ENCODE data around the gene DRD3. TPM values are rescaled to one million over a fixed set of nuclear protein-coding genes. Genes with fewer than 3 reads are reported as not detected.

Gene DRD3
- total RNA-seq (not detected), polyA plus RNA-seq (not detected), total RNA-seq (not detected)

- H3K27me3 Mint-ChIP-seq: peaks cover 5 to 30% (median 11%) of the 10 kb centered on the region in 5 donors
- no peaks in the 10 kb centered on the region for H3K36me3 Mint-ChIP-seq
- DNase-seq (peak in 3 of 9 donors; percentile 10 to 19 (median 11)), ATAC-seq (no peak)
- H3K36me3 ChIP-seq (ENCODE audit: control insufficient read depth in 2 of 3, insufficient read depth in 3 of 3, low read length in 3 of 3): no peaks in the 10 kb centered on the region
- H3K9me3 ChIP-seq (ENCODE audit: control insufficient read depth in 2 of 3, low read length in 3 of 3): no peaks in the 10 kb centered on the region
- H3K4me1 Mint-ChIP-seq: peaks cover 0 to 5% (median 0%) of the 10 kb centered on the region in 7 donors
- peaks cover 0 to 9% (median 2%) of the 10 kb centered on the region in 11 donors for H3K9me3 Mint-ChIP-seq
- no peak within 1 kb of the TSS for H3K4me3 ChIP-seq (ENCODE audit: low read length)
- H3K4me1 ChIP-seq (ENCODE audit: control insufficient read depth in 2 of 2, insufficient read depth in 2 of 2, low read length in 2 of 2): no peaks in the 10 kb centered on the region
- intact Hi-C loops (cut with micrococcal nuclease): loop anchor here (2.0 to 5.0 kb wide), 2 partner anchors 33 to 36 kb away; no protein-coding TSS in a partner anchor
- ChIA-PET CTCF (interaction anchor here (0.8 to 1.6 kb wide), 4 partner anchors 10 to 243 kb away, joined by 3 to 4 read pairs (median 3); no protein-coding TSS in a partner anchor), POLR2A (interaction anchor here (0.9 to 1.3 kb wide), 2 partner anchors 14 to 35 kb away, joined by 3 to 4 read pairs; no protein-coding TSS in a partner anchor)
- no peak within 1 kb of the TSS for H3K27ac ChIP-seq (ENCODE audit: low read depth, low read length)
- no peaks in the 10 kb centered on the region for H3K27me3 ChIP-seq (ENCODE audit: control insufficient read depth in 2 of 2, insufficient read depth in 2 of 2, low read length in 2 of 2)
- no peak within 1 kb of the TSS for H3K4me3 Mint-ChIP-seq
- H3K27ac Mint-ChIP-seq: no peak within 1 kb of the TSS
Measured at GRCh38 chr3:114178770-114179368, at the start of gene DRD3. Gene DRD3, minus strand, starts transcription at chr3:114179052. Its CDS starts 7,060 bp downstream, at chr3:114171992.

- peak overlapping the region in 8 of 10 donors; percentile 4 to 84 (median 78) for H3K4me3 Mint-ChIP-seq
- intact Hi-C loops (cut with micrococcal nuclease): loop anchor here in 1 of 2 donors (1.0 kb wide), 1 partner anchor 8 kb away; no protein-coding TSS in a partner anchor
- H3K4me1 ChIP-seq (ENCODE audit: control insufficient read depth in 2 of 2, insufficient read depth in 2 of 2, low read length in 2 of 2): peaks cover 54 to 83% of the 10 kb centered on the region in 2 donors
- ATAC-seq (no peak), DNase-seq (no peak)
- peaks cover 10 to 17% (median 10%) of the 10 kb centered on the region in 3 experiments for H3K9me3 ChIP-seq (ENCODE audit: control insufficient read depth in 2 of 3, low read length in 3 of 3)
- ChIA-PET CTCF (interaction anchor here (2.0 kb wide), 1 partner anchor 13 kb away, joined by 12 read pairs; no protein-coding TSS in a partner anchor), POLR2A (interaction anchor here (8.5 kb wide), 1 partner anchor 11 kb away, joined by 132 read pairs; no protein-coding TSS in a partner anchor)
- H3K27ac ChIP-seq (ENCODE audit: low read depth, low read length): peak overlapping the region; percentile 59
- peaks cover 4 to 33% (median 14%) of the 10 kb centered on the region in 5 donors for H3K36me3 Mint-ChIP-seq
- peaks cover 4 to 26% (median 12%) of the 10 kb centered on the region in 11 donors for H3K9me3 Mint-ChIP-seq
- H3K27me3 Mint-ChIP-seq: peaks cover 0 to 2% (median 0%) of the 10 kb centered on the region in 5 donors
- H3K4me1 Mint-ChIP-seq: peaks cover 50 to 90% (median 74%) of the 10 kb centered on the region in 7 donors
- H3K27me3 ChIP-seq (ENCODE audit: control insufficient read depth in 2 of 2, insufficient read depth in 2 of 2, low read length in 2 of 2): no peaks in the 10 kb centered on the region
- peak overlapping the region in 8 of 9 donors; percentile 88 to 99 (median 96) for H3K27ac Mint-ChIP-seq
- peak overlapping the region; percentile 7 for H3K4me3 ChIP-seq (ENCODE audit: low read length)
- H3K36me3 ChIP-seq (ENCODE audit: control insufficient read depth in 2 of 3, insufficient read depth in 3 of 3, low read length in 3 of 3): peaks cover 0 to 4% (median 0%) of the 10 kb centered on the region in 3 experiments
Measured at GRCh38 chr3:114227076-114227475, 48.2 kb upstream of the DRD3 start.

DNA sequence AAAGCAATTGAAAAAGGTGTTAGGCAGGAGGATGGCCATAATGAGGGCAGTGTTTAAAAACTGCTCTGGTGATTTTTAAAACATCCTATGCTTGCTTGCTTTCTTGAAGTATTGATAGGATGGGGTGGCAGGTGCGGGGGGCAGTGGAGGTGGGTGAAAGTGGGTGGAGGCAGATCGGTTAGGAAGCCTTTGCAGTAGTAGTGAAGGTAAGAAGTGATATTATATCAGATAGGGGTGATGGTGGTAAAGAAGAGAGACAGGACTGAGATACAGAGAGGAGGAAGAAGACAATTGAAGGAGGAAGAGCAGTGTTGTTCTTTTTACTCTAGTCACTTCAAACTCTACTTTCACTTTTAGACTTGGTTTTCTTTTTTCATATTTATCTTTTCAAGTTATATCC, 47.5 kb upstream of the DRD3 start:
- Histone ChIP-seq H3K27me3 (ENCODE audit: control insufficient read depth in 2 of 2, insufficient read depth in 2 of 2, low read length in 2 of 2) (no peaks in the 10 kb centered on the region), H3K36me3 (ENCODE audit: control insufficient read depth in 2 of 3, insufficient read depth in 3 of 3, low read length in 3 of 3) (peaks cover 0 to 4% (median 0%) of the 10 kb centered on the region in 3 experiments), H3K4me1 (ENCODE audit: control insufficient read depth in 2 of 2, insufficient read depth in 2 of 2, low read length in 2 of 2) (peaks cover 48 to 83% of the 10 kb centered on the region in 2 donors), H3K9me3 (ENCODE audit: control insufficient read depth in 2 of 3, low read length in 3 of 3) (peaks cover 10 to 17% (median 10%) of the 10 kb centered on the region in 3 experiments), H3K27ac (ENCODE audit: low read depth, low read length) (peak overlapping the region; percentile 59), H3K4me3 (ENCODE audit: low read length) (peak overlapping the region; percentile 7)
- H3K4me3 Mint-ChIP-seq: peak overlapping the region; percentile 58 to 84 (median 78)
- ChIA-PET CTCF (interaction anchor here (2.0 kb wide), 1 partner anchor 12 kb away, joined by 12 read pairs; no protein-coding TSS in a partner anchor), POLR2A (interaction anchor here (0.6 to 8.5 kb wide), 3 partner anchors 11 to 304 kb away, joined by 3 to 132 read pairs (median 3); no protein-coding TSS in a partner anchor)
- H3K9me3 Mint-ChIP-seq: peaks cover 4 to 26% (median 12%) of the 10 kb centered on the region in 11 donors
- DNase-seq (peak in 1 of 9 donors; percentile 10), ATAC-seq (no peak)
- H3K36me3 Mint-ChIP-seq: peaks cover 4 to 33% (median 14%) of the 10 kb centered on the region in 5 donors
- intact Hi-C loops (cut with micrococcal nuclease): no loop called here
- H3K27me3 Mint-ChIP-seq: peaks cover 0 to 2% (median 0%) of the 10 kb centered on the region in 5 donors
- peak overlapping the region; percentile 88 to 99 (median 95) for H3K27ac Mint-ChIP-seq
- peaks cover 49 to 86% (median 71%) of the 10 kb centered on the region in 7 donors for H3K4me1 Mint-ChIP-seq

GRCh38 chr3:114223143-114223542, 44.3 kb upstream of the DRD3 start:
- H3K27me3 Mint-ChIP-seq: no peaks in the 10 kb centered on the region
- H3K4me3 ChIP-seq (ENCODE audit: low read length): no peak overlapping the region

GRCh38 chr3:114221881-114222264, 43.0 kb upstream of the DRD3 start:
- H3K27ac ChIP-seq (ENCODE audit: low read depth, low read length): no peak overlapping the region
- H3K27me3 Mint-ChIP-seq: no peaks in the 10 kb centered on the region
- peaks cover 4 to 34% (median 14%) of the 10 kb centered on the region in 5 donors for H3K36me3 Mint-ChIP-seq
- peaks cover 10 to 17% (median 10%) of the 10 kb centered on the region in 3 experiments for H3K9me3 ChIP-seq (ENCODE audit: control insufficient read depth in 2 of 3, low read length in 3 of 3)
- POLR2A ChIA-PET: interaction anchor here (1.6 to 8.5 kb wide), 2 partner anchors 6 to 9 kb away, joined by 4 to 132 read pairs; no protein-coding TSS in a partner anchor
- H3K4me1 Mint-ChIP-seq: peaks cover 42 to 65% (median 61%) of the 10 kb centered on the region in 7 donors
- no peak for ATAC-seq
- H3K27ac Mint-ChIP-seq: peak overlapping the region in 8 of 9 donors; percentile 0 to 97 (median 80)
- peaks cover 0 to 4% (median 0%) of the 10 kb centered on the region in 3 experiments for H3K36me3 ChIP-seq (ENCODE audit: control insufficient read depth in 2 of 3, insufficient read depth in 3 of 3, low read length in 3 of 3)
- H3K27me3 ChIP-seq (ENCODE audit: control insufficient read depth in 2 of 2, insufficient read depth in 2 of 2, low read length in 2 of 2): no peaks in the 10 kb centered on the region
- intact Hi-C loops (cut with micrococcal nuclease): loop anchor here in 1 of 2 donors (5.0 kb wide), 1 partner anchor 105 kb away; no protein-coding TSS in a partner anchor
- DNase-seq: no peak
- peaks cover 43 to 98% of the 10 kb centered on the region in 2 donors for H3K4me1 ChIP-seq (ENCODE audit: control insufficient read depth in 2 of 2, insufficient read depth in 2 of 2, low read length in 2 of 2)
- peaks cover 4 to 26% (median 12%) of the 10 kb centered on the region in 11 donors for H3K9me3 Mint-ChIP-seq
- CTCF ChIA-PET: interaction anchor here (0.8 to 1.9 kb wide), 3 partner anchors 8 to 197 kb away, joined by 3 to 14 read pairs (median 4); no protein-coding TSS in a partner anchor
- H3K4me3 ChIP-seq (ENCODE audit: low read length): no peak overlapping the region
- H3K4me3 Mint-ChIP-seq: peak overlapping the region in 1 of 10 donors; percentile 61

More at GRCh38 chr3:114223143-114223542, 44.3 kb upstream of the DRD3 start:
- peaks cover 10 to 17% (median 10%) of the 10 kb centered on the region in 3 experiments for H3K9me3 ChIP-seq (ENCODE audit: control insufficient read depth in 2 of 3, low read length in 3 of 3)
- Mint-ChIP-seq H3K36me3 (peaks cover 4 to 36% (median 14%) of the 10 kb centered on the region in 5 donors), H3K9me3 (peaks cover 4 to 26% (median 12%) of the 10 kb centered on the region in 11 donors), H3K27ac (peak overlapping the region; percentile 71 to 97 (median 87)), H3K4me1 (peaks cover 41 to 77% (median 66%) of the 10 kb centered on the region in 7 donors), H3K4me3 (peak overlapping the region in 5 of 10 donors; percentile 2 to 51 (median 36))
- H3K27me3 ChIP-seq (ENCODE audit: control insufficient read depth in 2 of 2, insufficient read depth in 2 of 2, low read length in 2 of 2): no peaks in the 10 kb centered on the region
- intact Hi-C loops (cut with micrococcal nuclease): loop anchor here (1.0 to 5.0 kb wide), 4 partner anchors 8 to 104 kb away; no protein-coding TSS in a partner anchor
- CTCF ChIA-PET: interaction anchor here (1.9 kb wide), 1 partner anchor 10 kb away, joined by 14 read pairs; no protein-coding TSS in a partner anchor
- H3K27ac ChIP-seq (ENCODE audit: low read depth, low read length): peak overlapping the region; percentile 40
- H3K36me3 ChIP-seq (ENCODE audit: control insufficient read depth in 2 of 3, insufficient read depth in 3 of 3, low read length in 3 of 3): peaks cover 0 to 4% (median 0%) of the 10 kb centered on the region in 3 experiments
- H3K4me1 ChIP-seq (ENCODE audit: control insufficient read depth in 2 of 2, insufficient read depth in 2 of 2, low read length in 2 of 2): peaks cover 43 to 98% of the 10 kb centered on the region in 2 donors
- POLR2A ChIA-PET: interaction anchor here (1.0 to 8.5 kb wide), 4 partner anchors 7 to 62 kb away, joined by 3 to 132 read pairs (median 16); no protein-coding TSS in a partner anchor
- ATAC-seq: peak; percentile 70
- DNase-seq: peak in 7 of 9 donors; percentile 34 to 65 (median 50)
